ENCODE results near the gene UST. TPM values are rescaled to one million over a fixed set of nuclear protein-coding genes. Genes with fewer than 3 reads are reported as not detected.
"Not testable (repeated sequence)": the region's sequence is repeated elsewhere in the genome, so short reads cannot be mapped to it uniquely, and the experiment has no call there.

The UST gene
- total RNA-seq, 1 donor, result 13.0 TPM

DNA sequence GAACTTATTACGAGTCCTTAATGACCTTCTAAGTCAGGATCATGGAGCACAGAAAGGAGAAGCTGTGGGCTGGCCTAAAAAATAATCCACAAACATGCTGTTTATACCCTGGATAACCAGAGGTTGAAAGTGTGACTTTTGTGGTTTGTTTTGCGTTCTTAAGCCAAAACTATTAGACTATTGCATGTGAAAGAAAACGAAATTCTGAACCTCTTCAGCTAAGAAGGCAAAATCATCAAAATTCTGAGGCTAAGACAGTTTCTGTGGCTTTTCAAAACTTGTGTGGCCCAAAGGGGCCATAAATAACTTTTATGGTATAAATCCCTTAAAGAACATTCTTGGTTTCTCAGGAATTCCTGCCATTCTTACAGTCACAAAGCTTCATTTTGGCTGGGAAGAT lies 251.0 kb downstream of the UST start:
- DNase-seq (ENCODE audit: low read depth), result peak; percentile 98
- no peak for TF ChIP-seq CTCF (IDR thresholded peaks at IDR 0.05; ENCODE audit: insufficient read depth, low read depth, low read length)
- H3K4me3 ChIP-seq (ENCODE audit: low read depth, low read length), result no peak overlapping the region

- peak; percentile 36 for DNase-seq (ENCODE audit: low read depth)
- TF ChIP-seq CTCF (IDR thresholded peaks at IDR 0.05; ENCODE audit: insufficient read depth, low read depth, low read length), result no peak
- H3K4me3 ChIP-seq (ENCODE audit: low read depth, low read length), result no peak overlapping the region
These were observed 251.9 kb downstream of the UST start for GRCh38 chr6:148998704-148999103.

DNA sequence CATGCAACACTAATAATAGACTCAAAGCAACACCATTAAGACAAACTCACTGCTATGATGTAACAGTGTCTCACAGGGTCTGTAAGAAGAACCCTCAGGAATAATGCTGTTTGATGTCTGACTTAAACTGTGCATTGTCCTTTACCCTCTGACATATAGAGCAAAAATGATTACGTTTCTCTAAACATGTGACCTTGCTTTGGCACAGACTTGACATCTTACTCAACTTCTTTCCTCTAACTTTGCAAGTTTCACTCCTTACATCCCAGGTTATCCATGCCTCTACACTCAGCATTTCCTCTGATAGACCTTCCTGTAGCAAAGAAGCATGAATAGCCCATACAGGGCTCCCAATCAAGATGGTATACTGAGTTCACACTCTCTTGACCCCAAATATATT lies 252.7 kb downstream of the UST start:
- no peak overlapping the region for H3K4me3 ChIP-seq (ENCODE audit: low read depth, low read length)
- DNase-seq (ENCODE audit: low read depth), result no peak
- no peak for TF ChIP-seq CTCF (IDR thresholded peaks at IDR 0.05; ENCODE audit: insufficient read depth, low read depth, low read length)

DNA sequence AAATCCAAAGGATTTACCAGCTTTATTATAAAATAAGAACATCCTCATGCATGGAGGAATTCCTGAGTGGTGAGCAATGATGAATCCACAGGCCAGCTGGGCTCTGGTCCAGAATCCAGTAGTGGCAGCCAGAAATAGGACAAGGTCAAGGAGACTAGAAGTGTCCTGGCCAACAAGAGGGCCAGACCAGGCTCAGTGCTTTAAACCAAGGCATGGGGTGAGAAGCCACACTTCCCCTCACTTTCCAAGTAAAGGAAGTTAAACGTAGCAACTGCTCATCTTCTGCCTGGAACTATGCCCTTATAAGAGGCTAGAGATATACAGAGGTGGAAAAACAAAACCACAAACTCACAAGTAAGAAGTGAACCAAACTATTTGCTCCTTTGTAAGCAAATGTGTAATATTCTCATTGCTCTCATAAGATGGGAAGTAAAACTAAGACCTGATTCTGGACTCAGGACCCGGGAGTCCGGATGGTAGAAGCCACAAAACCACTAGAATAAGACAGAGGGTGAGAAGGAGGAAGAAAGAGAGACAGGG lies 253.2 kb downstream of the UST start:
- DNase-seq (ENCODE audit: low read depth), result peak; percentile 87
- no peak overlapping the region for H3K4me3 ChIP-seq (ENCODE audit: low read depth, low read length)
- no peak for TF ChIP-seq CTCF (IDR thresholded peaks at IDR 0.05; ENCODE audit: insufficient read depth, low read depth, low read length)

DNA sequence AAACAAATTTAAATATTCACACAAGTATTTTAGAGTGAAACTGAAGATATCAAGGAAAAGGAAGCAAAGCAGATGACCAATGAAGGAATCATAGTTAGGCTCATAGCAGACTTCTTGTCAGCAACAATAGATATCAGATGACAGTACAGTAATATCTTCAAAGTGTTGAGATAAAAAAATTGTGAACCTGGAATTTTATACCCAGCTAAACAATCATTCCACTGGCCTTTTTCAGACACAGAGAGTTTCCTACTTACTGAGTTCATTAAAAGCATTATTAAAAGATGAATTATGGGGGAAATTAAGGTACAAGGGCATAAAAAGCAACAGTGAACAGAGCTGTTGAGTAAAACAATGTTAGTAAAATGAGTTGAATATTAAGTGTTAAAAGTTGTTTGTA lies 254.6 kb downstream of the UST start:
- H3K4me3 ChIP-seq (ENCODE audit: low read depth, low read length), result no peak overlapping the region
- no peak for DNase-seq (ENCODE audit: low read depth)
- TF ChIP-seq CTCF (IDR thresholded peaks at IDR 0.05; ENCODE audit: insufficient read depth, low read depth, low read length), result no peak

DNA sequence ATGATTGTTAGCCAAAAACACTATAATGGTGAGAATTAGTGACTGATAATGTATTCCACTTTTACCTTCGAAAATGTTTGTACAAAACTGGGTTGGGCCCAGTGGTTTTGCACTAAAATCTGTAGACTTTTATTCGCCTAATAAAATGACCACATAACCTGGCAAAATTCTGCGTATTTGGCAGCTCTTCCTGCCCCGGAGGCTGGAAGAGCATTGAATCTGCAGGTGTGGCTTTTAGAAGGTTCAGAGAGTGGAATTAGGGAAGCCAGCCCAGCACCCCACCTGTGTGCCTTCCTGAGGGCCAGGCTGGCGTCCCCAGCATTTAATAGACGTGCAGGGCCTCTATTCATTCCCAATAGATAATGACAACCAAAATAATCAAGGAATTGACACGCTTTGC lies 256.7 kb downstream of the UST start:
- TF ChIP-seq CTCF (IDR thresholded peaks at IDR 0.05; ENCODE audit: insufficient read depth, low read depth, low read length), result no peak
- no peak overlapping the region for H3K4me3 ChIP-seq (ENCODE audit: low read depth, low read length)
- DNase-seq (ENCODE audit: low read depth), result no peak

- H3K4me3 ChIP-seq (ENCODE audit: low read depth, low read length), result no peak overlapping the region
- no peak for TF ChIP-seq CTCF (IDR thresholded peaks at IDR 0.05; ENCODE audit: insufficient read depth, low read depth, low read length)
- DNase-seq (ENCODE audit: low read depth), result no peak
These were observed 257.8 kb downstream of the UST start for GRCh38 chr6:149004664-149005063.

DNA sequence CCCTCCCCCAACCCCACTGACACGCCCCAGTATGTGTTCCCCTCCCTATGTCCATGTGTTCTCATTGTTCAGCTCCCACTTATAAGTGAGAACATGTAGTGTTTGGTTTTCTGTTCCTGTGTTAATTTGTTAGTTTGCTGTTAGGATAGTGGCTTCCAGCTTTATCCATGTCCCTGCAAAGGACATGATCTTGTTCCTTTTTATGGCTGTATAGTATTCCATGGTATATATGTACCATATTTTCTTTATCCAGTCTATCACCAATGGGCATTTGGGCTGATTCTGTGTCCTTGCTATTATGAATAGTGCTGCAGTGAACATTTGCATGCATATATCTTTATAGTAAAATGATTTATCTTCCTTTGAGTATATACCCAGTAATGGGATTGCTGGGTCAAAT lies 259.4 kb downstream of the UST start:
- DNase-seq (ENCODE audit: low read depth), result not testable (repeated sequence)

More for the DNA sequence above, 259.4 kb downstream of the UST start:
- H3K4me3 ChIP-seq (ENCODE audit: low read depth, low read length), result not testable (repeated sequence)
